Measurements from ENCODE around the gene FOXS1.

Gene FOXS1

DNA sequence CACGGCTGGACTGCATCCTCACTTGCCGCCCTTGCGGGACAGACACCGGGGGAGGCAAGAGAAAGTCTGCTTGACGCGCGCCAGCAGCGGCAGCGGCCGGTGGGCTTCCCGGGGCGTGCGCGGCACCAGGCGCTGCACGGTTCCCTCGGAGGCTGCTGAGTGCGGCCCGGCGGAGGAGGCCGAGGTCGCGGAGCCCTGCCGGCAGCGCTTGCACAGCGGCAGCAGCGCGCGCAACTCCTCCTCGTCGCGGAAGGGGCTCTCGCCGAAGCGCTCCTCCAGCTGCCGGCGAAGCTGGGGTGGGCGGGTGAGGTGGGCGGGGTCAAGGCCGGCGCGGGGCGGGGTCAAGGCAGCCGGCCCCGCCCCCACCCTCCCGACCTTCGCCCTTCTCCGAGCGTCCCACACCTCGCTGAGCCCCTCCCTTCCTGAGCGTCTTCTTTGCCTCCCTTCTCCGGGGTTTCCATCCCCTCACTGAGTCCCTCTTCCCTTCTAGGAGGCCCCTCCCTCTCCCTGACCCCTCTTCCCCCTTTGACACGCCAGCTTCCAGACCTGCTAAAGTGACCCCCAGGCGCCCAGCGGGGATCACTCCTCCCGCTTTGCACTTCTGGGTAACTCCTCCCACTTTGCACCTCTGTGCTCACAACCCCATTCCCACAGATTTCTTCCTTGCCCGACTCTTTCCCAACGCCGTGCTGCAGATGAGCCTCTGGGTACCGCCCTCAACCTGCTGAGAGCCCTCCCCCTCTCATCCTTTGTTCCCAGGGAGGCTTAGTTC, 16.2 kb upstream of the FOXS1 start:
- DNase-seq (ENCODE audit: low read depth in 2 of 2), result peak; percentile 31 to 50

DNA sequence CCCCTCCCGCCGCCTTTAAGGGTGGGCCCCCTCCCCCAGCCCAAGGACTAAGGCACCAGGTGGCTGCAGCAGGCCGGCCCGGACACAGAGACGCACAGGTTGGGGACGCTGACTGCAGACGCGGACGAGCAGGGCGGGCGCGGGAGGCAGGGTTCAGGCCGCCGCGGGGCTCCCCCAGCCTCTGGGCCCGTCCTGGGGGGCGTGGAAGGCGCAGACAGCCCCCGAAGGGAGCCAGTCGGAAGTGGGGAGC, 15.7 kb upstream of the FOXS1 start:
- DNase-seq (ENCODE audit: low read depth in 2 of 2), result no peak

DNA sequence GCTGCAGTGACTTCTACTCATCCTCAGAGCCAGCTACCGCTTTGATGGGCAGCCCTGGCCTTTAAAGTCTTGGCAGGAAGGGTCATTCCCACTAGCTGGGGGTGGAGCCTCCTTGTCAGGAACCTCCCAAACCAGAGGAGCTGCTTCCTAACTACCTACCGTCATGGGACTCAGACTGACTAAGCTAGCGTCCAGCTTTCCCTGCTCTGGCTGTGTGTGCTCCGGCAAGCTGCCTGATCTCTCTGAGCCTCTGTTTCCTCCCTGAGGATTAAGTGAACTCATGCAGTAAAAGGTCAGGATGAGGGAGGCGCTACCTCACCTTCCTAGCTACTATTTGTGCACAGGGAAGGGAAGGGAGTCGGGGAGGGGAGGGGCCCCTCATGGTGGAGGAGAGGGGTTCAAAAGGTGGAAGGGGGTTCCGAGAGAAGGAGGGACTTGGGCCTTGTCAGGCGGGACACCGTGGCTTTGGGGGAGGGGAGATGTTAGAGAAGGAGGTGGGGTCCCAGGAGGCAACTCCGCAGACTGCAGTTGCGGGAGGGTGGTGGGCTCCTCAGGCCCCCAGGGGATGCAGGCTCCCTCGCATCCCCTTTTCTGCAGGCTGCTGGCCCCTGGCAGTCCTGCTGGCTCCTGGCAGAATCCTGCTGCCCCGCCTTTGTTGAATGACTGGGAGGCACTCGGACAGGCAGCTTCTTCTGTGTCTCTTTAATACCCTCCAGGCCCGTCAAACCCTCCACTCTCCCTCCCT, 15.2 kb upstream of the FOXS1 start:
- no peak for DNase-seq (ENCODE audit: low read depth in 2 of 2)

DNA sequence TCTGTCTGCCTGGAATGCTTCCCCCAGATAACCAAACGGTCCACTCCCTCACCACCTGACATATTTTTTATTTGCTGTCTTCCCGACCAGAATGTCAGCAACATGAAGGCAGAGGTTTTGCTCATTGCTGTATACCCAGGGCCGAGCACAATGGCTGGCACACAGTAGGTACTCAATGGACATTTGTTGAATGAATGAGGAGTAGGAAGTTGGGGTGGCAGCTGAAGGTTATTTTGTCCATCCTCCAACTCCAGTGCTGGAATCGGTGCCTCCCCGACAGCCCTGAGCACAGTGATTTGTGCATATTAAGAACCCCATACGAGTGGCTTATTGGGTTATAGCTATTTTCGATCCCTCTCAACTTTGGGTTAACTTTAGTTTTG, 14.6 kb upstream of the FOXS1 start:
- DNase-seq (ENCODE audit: low read depth in 2 of 2), result no peak

DNA sequence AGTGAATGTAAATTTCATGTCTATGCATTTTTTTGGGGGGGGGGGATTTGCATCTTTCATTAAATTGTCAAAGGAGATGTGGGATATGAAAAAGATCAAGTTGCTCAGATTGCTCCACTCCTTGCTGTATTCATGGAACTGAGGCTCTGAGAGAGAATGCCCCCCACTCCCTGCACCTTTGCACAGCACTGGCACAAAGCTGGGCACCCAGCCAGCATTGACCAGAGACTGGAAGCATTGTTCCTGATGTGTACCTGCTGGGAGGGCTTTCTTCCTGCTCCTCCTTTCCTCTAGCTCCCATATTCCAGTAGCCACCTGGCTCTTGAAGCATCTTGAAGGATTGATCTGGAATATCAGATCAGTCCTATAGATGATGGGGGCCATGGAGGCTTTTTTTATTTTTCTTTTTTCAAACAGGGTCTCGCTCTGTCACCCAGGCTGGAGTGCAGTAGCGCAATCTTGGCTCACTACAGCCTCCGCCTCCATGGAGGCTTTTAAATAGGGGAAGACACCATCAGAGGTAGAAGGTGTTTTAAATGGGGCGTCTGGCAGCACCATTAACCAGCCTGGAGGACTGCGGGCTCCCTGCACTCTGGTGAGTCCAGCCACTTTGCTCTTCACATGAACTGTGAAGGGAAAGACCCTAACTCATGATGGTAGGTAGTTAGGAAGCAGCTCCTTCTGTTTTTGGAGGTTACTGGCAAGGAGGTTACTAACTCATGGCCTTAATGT, 14.0 kb upstream of the FOXS1 start:
- DNase-seq (ENCODE audit: low read depth in 2 of 2), result no peak

DNA sequence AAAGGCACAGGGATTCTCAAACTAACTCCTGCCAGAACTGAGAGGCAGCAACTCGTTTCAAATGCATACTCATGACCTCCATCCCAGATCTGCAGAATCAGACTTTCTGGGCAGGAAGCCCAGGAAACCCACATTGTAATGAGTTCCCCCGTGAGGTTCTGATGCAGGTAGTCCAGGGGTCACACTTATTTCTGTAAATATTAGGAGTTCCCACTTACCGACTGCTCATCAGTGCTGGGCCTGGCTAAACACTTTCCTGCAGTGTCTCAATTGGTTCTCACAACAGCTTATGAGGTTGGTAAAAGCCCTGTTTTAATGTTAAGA, 13.3 kb upstream of the FOXS1 start:
- no peak for DNase-seq (ENCODE audit: low read depth in 2 of 2)

DNA sequence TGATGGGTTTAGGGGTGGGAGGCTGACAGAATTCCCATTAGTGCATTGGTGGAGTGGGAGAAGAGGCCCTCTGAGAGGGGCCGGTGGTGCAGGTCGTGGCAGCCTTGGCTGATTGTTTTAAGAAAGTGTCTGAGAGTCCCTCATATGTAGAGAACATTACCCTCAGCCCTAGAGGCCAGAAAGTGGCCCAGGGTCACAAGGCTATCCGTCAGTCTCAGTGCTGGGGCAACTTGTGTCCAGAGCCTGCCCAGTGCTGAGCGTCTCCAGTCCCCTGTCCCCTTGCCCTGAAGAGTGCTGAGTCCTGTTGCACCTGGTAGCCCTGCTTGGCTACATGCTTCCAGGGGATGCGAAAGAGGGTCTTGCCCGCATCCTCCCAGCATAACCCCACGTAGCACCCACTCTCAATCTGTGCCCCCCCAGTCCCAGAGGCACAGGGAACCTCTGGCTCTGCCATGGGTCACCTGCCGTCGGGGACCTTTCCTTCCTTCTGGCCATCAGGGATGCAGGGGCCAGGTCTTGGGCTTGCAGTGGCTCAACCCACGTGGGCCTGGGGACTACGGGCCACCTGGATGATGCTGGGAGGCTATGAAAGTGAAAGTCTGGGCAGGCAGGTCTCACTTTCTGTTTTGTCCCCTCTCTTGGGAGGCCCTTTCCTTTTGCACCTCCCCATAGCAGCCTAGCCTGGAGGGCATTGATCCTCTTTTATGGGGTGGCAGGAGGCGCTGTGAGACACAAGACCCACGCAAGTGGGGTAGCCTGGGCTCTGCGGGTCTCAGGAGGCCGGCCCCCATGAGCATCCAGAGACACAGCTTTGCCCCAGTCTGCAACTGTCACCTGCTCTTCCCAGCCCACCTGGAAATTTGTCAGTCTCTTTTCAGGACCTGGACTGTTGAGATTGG, 12.7 kb upstream of the FOXS1 start:
- no peak for DNase-seq (ENCODE audit: low read depth in 2 of 2)

DNA sequence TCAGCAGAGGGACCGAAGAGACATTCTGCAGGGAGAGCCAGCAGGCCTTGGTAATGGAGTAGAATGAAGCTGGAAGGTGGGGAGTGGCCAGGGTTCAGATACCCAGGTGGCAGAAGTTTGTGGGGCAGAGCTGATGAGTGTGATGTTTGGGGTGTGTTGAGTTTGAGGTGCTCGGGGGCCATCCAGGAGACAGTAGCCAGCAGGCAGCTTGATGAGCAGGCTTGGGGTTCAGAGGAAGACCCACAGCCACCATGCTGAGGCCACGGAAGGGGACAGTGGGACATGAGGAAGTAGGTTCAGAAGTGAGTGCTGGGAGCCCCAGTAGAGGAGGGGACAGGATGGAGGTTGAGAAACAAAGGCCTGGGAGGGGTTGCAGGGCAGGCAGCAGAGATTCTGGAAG, 11.1 kb upstream of the FOXS1 start:
- DNase-seq (ENCODE audit: low read depth in 2 of 2), result no peak

DNA sequence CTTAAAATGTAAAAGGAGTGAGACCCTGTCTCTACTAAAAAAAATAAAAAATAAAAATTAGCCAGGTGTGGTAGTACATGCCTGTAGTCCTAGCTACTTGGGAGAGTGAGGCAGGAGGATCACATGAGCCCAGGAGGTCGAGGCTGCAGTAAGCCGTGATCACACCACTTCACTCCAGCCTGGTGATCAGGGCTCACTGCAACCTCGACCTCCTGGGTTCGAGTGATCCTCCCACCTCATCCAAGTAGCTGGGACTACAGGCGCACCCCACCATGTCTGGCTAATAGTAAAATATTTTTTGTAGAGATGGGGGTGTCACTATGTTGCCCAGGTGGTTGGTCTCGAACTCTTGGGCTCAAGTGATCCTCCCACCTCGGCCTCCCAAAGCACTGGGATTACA, 8.1 kb upstream of the FOXS1 start:
- DNase-seq (ENCODE audit: low read depth in 2 of 2), result no peak

DNA sequence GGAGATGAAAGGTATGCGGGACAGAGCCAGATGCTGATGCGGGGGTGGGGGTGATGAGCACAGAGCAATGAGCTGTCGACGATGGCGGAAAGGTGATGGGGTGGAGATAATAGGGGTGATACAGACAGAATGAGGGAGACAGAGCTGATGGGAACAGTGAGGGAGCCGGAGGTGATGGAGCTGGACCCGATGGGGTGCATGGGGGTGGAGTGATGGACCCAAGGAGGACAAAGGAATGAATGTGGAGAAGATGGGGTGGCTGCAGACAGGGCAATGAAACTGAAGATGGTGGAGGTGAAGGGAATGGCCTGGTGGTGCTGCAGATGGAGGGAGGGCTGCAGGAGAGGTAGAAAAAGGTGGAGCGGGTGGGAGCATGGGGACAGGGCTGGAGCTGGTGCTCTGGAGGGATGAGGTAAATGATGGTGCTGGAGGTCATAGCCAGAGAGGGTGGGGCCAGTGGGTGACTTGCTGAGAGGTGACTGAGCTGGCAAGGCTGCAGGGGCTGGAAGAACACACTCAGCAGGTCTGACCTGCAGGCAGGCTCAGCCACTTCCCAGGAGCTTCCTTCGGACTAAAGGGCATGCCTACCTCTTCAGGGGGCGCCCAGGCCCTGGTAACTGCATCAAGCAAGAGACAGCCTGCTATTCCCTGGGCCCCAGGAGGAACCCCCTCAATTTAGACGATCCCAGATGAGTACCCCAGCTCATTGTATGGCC, 6.0 kb upstream of the FOXS1 start:
- DNase-seq (ENCODE audit: low read depth in 2 of 2), result no peak

DNA sequence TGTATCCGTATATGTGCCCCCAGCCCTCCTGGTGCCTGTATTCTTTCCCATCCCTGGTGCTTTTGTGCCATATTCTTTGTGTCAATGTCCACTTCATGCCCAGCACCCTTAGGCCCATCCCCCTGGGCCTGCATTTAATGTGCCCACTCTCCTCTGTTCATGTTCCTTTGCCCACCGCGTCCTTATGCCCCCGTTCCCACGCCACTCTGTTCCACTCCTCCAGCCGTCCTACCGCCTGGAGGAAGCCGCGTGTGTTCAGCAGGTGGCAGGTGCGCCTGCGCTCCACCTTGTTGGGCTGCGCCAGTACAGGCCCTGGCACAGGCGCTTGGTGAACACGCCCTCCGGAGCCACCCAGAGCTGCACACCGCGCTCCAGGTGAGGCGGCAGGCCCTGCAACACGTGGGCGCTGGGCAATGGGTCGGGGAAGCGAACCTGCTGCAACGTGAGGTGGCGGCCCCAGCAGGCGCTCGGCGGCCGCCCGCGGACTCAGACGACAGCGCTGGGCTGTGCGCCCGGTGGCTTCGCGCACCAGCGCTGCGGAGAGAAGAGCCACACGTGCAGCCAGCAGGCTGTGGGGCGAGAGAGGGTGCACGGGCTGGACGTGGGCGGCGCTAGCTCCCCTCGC, 4.0 kb upstream of the FOXS1 start:
- no peak for DNase-seq (ENCODE audit: low read depth in 2 of 2)

DNA sequence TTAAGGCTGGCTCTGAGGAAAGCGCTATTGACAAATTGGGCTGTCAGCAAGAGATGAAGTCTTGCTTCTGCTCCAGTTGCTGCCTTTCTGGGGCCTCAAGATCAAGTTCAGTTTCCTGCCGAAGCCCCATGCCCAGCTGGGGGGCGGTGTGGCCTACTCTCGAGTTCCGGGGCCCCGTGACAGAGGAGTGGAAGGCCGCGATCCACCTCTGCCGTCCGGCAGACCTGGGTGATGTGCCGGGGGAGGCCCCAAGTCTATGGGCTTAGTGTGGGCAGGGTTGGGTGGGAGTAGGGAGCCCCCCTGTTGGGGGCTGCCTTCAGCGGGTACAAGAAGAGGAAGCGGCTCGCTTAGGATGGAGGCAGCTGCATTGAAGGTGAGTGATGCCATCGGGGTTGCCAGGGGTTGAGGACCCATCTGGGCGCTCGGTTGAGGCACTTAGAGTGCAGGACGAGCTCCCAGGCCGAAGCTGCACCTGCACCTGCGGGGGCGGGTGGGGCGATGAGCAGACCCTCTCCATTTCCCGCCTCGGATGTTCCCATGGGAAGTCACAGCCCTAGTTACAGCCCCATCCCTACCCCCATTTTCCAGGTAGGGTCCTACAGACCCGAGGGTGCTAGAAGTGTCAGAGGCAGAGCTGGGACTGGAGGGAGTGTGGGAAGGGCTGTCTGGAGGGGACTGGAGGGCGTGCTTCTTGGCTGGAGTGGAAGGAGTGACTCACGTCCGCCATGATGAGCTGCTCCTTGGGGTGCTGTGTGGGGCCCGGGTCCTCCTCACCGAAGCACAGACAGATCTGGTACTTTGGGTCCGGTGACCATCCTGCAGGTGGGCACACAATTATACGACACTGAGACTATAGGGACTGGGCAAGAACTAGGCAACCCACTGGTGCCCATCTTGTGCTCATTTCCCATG, 2.9 kb upstream of the FOXS1 start:
- no peak for DNase-seq (ENCODE audit: low read depth in 2 of 2)

DNA sequence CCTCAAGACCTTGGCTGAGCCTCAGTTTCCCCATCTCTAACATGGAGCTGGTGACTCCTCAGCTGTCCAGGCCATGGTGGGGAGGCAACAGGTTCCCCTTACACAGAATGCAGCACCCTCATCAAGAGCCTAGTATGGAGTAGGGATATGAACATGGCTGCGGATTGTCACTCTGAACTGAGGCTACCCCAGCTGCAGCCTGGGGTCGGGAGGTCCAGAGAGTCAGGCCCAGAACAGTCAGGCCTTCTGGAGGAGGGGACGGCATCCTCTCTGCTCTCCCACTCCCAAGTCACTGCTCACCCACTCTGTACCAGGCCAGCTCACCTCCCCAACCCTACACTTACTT, 1.4 kb upstream of the FOXS1 start:
- DNase-seq (ENCODE audit: low read depth in 2 of 2), result no peak

DNA sequence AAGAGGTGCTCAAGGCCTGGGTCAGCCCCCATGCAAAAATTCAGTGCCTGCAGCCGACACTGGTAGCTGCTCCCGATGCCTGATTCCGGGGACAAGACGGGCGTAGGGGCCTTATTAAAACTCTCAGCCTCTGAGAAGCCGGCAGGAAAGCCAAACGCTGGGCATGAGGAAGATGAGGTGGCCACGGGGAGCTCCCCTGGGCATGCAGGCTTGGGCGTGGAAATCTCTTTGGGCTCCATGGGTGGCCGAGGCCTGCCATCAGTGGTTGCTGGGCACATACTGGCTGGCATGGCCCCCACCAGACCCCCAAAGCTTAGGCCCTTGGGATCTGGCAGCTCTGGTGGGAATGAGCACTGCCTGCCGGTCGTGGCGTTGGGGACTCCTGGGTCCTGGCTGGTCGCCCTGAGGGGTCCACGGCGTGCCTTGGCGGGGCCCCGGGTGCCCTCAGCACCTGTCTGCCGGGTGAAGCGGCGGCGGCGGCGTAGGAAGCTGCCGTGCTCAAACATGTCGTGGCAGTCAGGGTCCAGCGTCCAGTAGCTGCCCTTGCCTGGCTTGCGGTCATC, 586 bp downstream of the FOXS1 start:
- DNase-seq (ENCODE audit: low read depth in 2 of 2), result no peak

DNA sequence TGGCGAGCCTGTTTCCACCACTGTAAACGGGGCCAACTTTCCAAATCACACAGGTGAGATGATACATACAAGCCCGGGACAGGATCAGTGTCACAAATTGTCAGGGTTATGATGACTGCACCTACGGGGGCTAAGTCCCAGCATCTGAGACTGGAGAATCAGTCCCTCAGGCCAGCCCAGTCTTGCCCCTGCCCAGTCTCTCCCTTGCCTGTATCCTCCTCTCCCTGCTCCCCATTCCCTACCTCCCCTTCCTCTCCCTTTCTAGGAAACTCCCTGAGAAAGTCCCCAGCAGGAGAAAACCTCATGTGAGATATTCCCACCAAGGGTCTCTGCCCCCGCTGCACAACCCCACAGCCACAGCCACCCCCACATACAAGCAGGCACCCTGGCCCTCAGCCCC, 1.5 kb downstream of the FOXS1 start:
- DNase-seq (ENCODE audit: low read depth in 2 of 2), result no peak

DNA sequence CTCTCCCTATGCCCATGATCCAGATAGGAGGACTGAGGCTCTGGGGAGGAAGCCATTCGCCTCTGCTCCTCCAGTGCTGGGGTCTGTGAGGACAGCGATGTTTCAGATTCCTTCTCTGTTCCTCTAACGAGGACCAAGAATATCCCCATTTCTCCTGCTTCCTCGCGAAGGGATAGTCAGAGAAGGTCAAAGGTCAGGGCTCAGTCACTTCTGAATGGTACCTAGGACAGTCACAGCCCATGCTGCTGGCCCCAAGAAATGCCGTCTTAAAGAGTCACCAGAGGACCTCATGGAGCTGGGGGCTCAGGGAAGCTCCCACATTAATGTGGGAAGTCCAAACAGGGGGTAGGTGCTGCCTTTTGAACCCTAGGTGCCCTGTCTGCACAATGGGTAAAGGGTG, 2.1 kb downstream of the FOXS1 start:
- no peak for DNase-seq (ENCODE audit: low read depth in 2 of 2)

DNA sequence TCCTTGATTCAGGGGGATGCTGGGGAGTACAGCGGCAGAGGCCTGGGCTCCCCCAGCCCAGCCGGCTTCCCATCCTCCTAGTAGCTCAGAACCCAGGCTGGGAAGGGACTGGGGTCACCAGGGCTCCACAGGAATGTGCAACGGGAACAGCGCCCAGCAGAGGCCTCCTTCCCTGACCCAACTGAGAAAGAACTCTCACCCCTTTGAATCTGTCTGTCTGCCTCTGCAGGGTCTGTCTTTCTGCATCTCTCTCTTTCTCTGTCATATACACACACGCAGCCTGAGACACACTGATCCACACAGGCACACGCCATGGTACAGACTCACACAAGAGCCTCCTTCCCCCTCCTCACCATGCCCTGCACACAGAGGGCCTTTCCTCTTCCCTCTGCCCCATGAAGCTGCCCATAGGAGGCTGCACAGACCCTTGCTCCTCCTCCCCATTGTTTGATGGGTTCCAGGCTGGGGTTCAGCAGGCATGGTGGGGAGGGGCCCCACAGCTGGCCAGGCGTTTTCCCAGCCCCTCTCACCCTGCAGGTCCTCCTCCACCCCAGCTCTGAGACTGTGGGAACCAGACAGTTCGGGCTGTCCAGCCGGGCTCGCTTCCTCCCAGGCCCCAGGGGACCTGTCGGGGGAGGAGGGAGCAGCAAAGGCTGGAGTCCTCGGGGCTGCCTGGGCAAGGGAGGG, 2.8 kb downstream of the FOXS1 start:
- DNase-seq (ENCODE audit: low read depth in 2 of 2), result no peak

DNA sequence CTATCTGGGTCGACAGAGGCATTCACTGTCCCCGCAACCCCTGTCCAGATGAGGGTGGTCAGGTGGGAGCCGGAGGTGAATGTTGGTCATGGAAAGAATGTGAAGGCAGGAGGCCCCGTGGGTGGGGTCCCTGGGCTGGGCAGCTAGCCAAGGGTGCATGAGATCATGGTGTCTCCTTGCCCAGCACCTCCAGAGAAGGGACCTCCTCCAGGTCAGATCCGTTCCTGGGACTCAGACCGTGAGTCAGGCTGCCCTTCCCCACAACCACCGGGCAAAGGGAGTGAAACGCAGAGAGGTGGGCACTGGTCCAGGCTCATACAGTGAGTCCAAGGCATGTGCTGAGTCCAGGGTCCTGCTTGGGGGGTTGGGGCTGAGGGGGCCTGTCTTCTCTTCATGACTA, 3.5 kb downstream of the FOXS1 start:
- DNase-seq (ENCODE audit: low read depth in 2 of 2), result no peak

All from stimulated activated CD8-positive, alpha-beta memory T cell treated with anti-CD3 and anti-CD28 coated beads, Interleukin-2, amount 100 ng/mL, for 1 hour (primary cell).